ENCODE measurements around the gene DUSP5. TPM values are rescaled to one million over a fixed set of nuclear protein-coding genes. Genes with fewer than 3 reads are reported as not detected.

Gene DUSP5
- polyA plus RNA-seq, 3 donors: 2.0 to 65.3 (median 3.9) TPM

DNA sequence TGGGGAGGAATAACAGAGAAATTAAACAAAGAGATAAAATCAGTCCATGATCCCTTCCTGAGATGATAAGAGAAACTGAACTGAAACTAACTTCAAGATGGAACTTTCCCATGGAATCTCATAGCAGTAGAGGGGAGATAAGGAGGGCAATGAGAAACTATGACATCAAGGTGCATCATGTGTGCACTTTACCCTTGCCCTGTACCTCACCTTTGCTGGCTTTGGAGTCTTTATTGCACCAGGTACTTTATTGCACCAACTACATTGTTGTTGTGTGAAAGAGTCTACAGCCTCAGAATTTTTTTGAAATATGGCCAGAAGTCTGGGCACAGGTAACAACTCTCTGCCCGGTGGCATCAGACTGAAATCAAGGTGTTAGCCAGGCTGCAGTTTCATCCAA, 58.6 kb downstream of the DUSP5 start:
- 100% methylated on average over 1 of the region's 1 CpG for WGBS (ENCODE audit: insufficient coverage)

DNA sequence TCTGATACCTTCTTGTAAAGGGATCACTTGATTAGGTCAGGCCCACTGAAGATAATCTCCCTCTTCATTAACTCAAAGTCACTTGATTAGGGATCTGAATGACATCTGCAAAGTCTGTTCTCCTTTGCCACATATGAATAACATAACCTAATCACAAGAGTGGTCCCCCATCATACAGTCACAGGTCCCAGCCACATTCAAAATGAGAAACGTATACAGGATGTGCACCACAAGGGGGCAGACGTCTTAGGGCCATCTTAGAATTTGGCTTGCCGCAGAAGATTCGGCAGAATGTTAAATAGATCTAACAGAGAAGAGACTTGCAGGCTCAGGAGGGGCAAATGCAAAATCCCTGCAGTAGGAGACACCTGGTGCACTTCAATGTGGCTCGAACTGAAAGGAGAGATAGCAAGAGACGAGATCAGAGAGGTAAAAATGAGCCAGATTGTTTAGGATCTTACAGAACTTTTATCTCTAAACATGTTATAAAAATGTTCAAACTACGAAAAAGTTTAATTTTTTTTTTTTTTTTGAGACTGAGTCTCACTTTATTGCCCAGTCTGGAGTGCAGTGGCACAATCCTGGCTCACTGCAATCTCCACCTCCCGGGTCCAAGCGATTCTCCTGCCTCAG, 59.4 kb downstream of the DUSP5 start:
- Histone ChIP-seq H3K4me1 (ENCODE audit: control insufficient read depth in 1 of 2, insufficient read depth in 2 of 2, low read length in 2 of 2) (no peaks in the 10 kb centered on the region), H3K79me2 (ENCODE audit: insufficient read depth, low read length) (no peaks in the 10 kb centered on the region), H3K27me3 (ENCODE audit: control insufficient read depth in 2 of 2, insufficient read depth in 2 of 2, low read length in 2 of 2) (no peaks in the 10 kb centered on the region), H2AFZ (ENCODE audit: insufficient read depth, low read depth, low read length, poor library complexity, severe bottlenecking) (peak overlapping the region; percentile 53), H3K27ac (ENCODE audit: low read depth in 1 of 2, low read length in 2 of 2) (no peak overlapping the region), H3K9me3 (replicated peaks in 1 of 2; ENCODE audit: control insufficient read depth in 1 of 2, insufficient read depth in 1 of 2, low read length in 2 of 2) (no peaks in the 10 kb centered on the region), H3K36me3 (replicated peaks in 1 of 2; ENCODE audit: control insufficient read depth in 1 of 2, insufficient read depth in 2 of 2, low read length in 2 of 2) (no peaks in the 10 kb centered on the region), H4K20me1 (ENCODE audit: insufficient read depth, low read length) (no peaks in the 10 kb centered on the region), H3K4me2 (replicated peaks; ENCODE audit: extremely low read depth, low read length, poor library complexity, severe bottlenecking) (no peak overlapping the region), H3K4me3 (replicated peaks in 1 of 3; ENCODE audit: low read depth in 2 of 3, low read length in 3 of 3) (no peak overlapping the region), H3K9ac (ENCODE audit: insufficient read depth, low read length, poor library complexity, severe bottlenecking) (no peak overlapping the region)
- no peaks in the 10 kb centered on the region for H3K36me3 Mint-ChIP-seq
- H3K9me3 Mint-ChIP-seq: no peaks in the 10 kb centered on the region
- peaks cover 7% of the 10 kb centered on the region for H3K4me1 Mint-ChIP-seq
- peaks cover 1 to 3% (median 3%) of the 10 kb centered on the region in 3 donors for H3K27me3 Mint-ChIP-seq (ENCODE audit: low read depth in 3 of 3)
- intact Hi-C loops (cut with micrococcal nuclease): loop anchor here in 1 of 2 donors (5.0 kb wide), 1 partner anchor 410 kb away; no protein-coding TSS in a partner anchor
- no peak overlapping the region for H3K27ac Mint-ChIP-seq
- peak; percentile 27 to 61 (median 50) for DNase-seq
- WGBS (ENCODE audit: insufficient coverage): 3% methylated on average over 4 of the region's 9 CpGs
- H3K4me3 Mint-ChIP-seq: no peak overlapping the region
- TF ChIP-seq, protein P1, sequence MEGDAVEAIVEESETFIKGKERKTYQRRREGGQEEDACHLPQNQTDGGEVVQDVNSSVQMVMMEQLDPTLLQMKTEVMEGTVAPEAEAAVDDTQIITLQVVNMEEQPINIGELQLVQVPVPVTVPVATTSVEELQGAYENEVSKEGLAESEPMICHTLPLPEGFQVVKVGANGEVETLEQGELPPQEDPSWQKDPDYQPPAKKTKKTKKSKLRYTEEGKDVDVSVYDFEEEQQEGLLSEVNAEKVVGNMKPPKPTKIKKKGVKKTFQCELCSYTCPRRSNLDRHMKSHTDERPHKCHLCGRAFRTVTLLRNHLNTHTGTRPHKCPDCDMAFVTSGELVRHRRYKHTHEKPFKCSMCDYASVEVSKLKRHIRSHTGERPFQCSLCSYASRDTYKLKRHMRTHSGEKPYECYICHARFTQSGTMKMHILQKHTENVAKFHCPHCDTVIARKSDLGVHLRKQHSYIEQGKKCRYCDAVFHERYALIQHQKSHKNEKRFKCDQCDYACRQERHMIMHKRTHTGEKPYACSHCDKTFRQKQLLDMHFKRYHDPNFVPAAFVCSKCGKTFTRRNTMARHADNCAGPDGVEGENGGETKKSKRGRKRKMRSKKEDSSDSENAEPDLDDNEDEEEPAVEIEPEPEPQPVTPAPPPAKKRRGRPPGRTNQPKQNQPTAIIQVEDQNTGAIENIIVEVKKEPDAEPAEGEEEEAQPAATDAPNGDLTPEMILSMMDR (IDR thresholded peaks at IDR 0.05): peak; percentile 34

More for the DNA sequence above, 58.6 kb downstream of the DUSP5 start:
- TF ChIP-seq, protein P1 (IDR thresholded peaks at IDR 0.05): no peak
- Mint-ChIP-seq H3K36me3 (no peaks in the 10 kb centered on the region), H3K27me3 (ENCODE audit: low read depth in 3 of 3) (peaks cover 1 to 7% (median 3%) of the 10 kb centered on the region in 3 donors), H3K9me3 (no peaks in the 10 kb centered on the region), H3K4me3 (no peak overlapping the region), H3K27ac (no peak overlapping the region), H3K4me1 (peaks cover 5% of the 10 kb centered on the region)
- DNase-seq: no peak
- Histone ChIP-seq H3K9me3 (replicated peaks in 1 of 2; ENCODE audit: control insufficient read depth in 1 of 2, insufficient read depth in 1 of 2, low read length in 2 of 2) (no peaks in the 10 kb centered on the region), H2AFZ (ENCODE audit: insufficient read depth, low read depth, low read length, poor library complexity, severe bottlenecking) (peak overlapping the region; percentile 53), H3K9ac (ENCODE audit: insufficient read depth, low read length, poor library complexity, severe bottlenecking) (no peak overlapping the region), H3K27me3 (ENCODE audit: control insufficient read depth in 2 of 2, insufficient read depth in 2 of 2, low read length in 2 of 2) (no peaks in the 10 kb centered on the region), H3K79me2 (ENCODE audit: insufficient read depth, low read length) (no peaks in the 10 kb centered on the region), H3K4me1 (ENCODE audit: control insufficient read depth in 1 of 2, insufficient read depth in 2 of 2, low read length in 2 of 2) (no peaks in the 10 kb centered on the region), H3K4me2 (replicated peaks; ENCODE audit: extremely low read depth, low read length, poor library complexity, severe bottlenecking) (no peak overlapping the region), H3K27ac (ENCODE audit: low read depth in 1 of 2, low read length in 2 of 2) (no peak overlapping the region), H4K20me1 (ENCODE audit: insufficient read depth, low read length) (no peaks in the 10 kb centered on the region), H3K36me3 (replicated peaks in 1 of 2; ENCODE audit: control insufficient read depth in 1 of 2, insufficient read depth in 2 of 2, low read length in 2 of 2) (no peaks in the 10 kb centered on the region), H3K4me3 (replicated peaks in 1 of 3; ENCODE audit: low read depth in 2 of 3, low read length in 3 of 3) (no peak overlapping the region)
- intact Hi-C loops (cut with micrococcal nuclease): loop anchor here in 1 of 2 donors (5.0 kb wide), 1 partner anchor 409 kb away; no protein-coding TSS in a partner anchor
